ENCODE data around the gene ABI1.

Gene ABI1

DNA sequence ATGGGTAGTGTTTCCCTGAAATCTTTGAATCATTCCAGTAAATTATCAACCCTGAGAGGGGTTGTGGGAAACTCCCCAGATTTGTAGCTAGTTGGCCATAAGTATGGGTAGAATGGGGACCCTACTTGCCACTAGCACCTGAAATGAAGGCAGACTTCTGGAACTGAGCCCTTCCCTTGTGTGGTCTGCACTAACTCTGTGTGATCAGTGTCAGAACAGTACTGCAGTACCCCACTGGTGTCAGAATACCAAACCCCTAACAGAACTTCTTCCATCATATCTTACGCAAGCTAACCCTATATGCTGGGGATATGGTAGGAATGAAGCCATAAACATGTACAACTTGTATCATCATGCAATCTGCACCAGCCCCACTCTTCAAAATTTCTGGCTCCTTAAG lies 50.8 kb downstream of the ABI1 start:
- H3K4me2 ChIP-seq (ENCODE audit: low read depth, low read length), result no peak overlapping the region

DNA sequence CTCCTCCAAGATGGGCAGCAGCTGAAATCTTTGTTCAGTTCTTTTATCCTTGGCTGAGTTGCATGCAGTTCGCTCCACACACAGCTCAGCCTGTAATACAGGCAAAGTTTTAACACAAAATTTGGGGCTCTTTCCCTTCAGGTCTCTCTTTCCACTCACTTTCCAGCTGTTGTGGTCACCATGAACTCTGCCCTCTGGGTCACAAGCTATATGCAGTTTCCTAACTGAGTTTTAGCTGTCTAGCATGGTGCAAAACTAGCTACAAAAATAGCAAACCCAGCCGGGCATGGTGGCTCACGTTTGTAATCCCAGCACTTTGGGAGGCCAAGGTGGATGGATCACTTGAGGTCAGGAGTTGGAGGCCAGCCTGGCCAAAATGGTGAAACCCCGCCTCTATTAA lies 53.2 kb downstream of the ABI1 start:
- Histone ChIP-seq H3K4me2 (ENCODE audit: low read depth, low read length) (no peak overlapping the region), H2AFZ (ENCODE audit: low read length) (no peak overlapping the region), H3K79me2 (ENCODE audit: low read length) (peaks cover 99% of the 10 kb centered on the region), H3K9me2 (replicated peaks; ENCODE audit: insufficient read depth, low read length) (no peaks in the 10 kb centered on the region), H3F3A (ENCODE audit: insufficient read depth, low read length) (no peaks in the 10 kb centered on the region), H3K9ac (ENCODE audit: low read length) (no peak overlapping the region), H3K4me1 (ENCODE audit: low read length) (peaks cover 36% of the 10 kb centered on the region), H3K27me3 (replicated peaks; ENCODE audit: insufficient read depth, low read length) (no peaks in the 10 kb centered on the region), H3K4me3 (ENCODE audit: low read length) (no peak overlapping the region), H3K36me3 (replicated peaks; ENCODE audit: insufficient read depth, low read length) (no peaks in the 10 kb centered on the region), H4K20me1 (ENCODE audit: insufficient read depth, low read length) (no peaks in the 10 kb centered on the region), H3K9me3 (replicated peaks; ENCODE audit: insufficient read depth, low read length) (no peaks in the 10 kb centered on the region), H3K27ac (ENCODE audit: low read length) (no peak overlapping the region)
- DNase-seq, result no peak
- TF ChIP-seq, protein P1, sequence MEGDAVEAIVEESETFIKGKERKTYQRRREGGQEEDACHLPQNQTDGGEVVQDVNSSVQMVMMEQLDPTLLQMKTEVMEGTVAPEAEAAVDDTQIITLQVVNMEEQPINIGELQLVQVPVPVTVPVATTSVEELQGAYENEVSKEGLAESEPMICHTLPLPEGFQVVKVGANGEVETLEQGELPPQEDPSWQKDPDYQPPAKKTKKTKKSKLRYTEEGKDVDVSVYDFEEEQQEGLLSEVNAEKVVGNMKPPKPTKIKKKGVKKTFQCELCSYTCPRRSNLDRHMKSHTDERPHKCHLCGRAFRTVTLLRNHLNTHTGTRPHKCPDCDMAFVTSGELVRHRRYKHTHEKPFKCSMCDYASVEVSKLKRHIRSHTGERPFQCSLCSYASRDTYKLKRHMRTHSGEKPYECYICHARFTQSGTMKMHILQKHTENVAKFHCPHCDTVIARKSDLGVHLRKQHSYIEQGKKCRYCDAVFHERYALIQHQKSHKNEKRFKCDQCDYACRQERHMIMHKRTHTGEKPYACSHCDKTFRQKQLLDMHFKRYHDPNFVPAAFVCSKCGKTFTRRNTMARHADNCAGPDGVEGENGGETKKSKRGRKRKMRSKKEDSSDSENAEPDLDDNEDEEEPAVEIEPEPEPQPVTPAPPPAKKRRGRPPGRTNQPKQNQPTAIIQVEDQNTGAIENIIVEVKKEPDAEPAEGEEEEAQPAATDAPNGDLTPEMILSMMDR (IDR thresholded peaks at IDR 0.05; ENCODE audit: low read length), result no peak
- TF ChIP-seq EZH2 (optimal IDR thresholded peaks at IDR 0.05; ENCODE audit: low read depth, low read length) (no peak), EZH2phosphoT487 (IDR thresholded peaks at IDR 0.05; ENCODE audit: low read length) (no peak)

More for the DNA sequence above, 50.8 kb downstream of the ABI1 start:
- H3K4me1 ChIP-seq (ENCODE audit: low read length), result peaks cover 18% of the 10 kb centered on the region
- H3K79me2 ChIP-seq (ENCODE audit: low read length), result peaks cover 99% of the 10 kb centered on the region
- no peak overlapping the region for H3K27ac ChIP-seq (ENCODE audit: low read length)
- TF ChIP-seq EZH2phosphoT487 (IDR thresholded peaks at IDR 0.05; ENCODE audit: low read length), result no peak
- no peak for TF ChIP-seq EZH2 (optimal IDR thresholded peaks at IDR 0.05; ENCODE audit: low read depth, low read length)
- TF ChIP-seq, protein P1 (IDR thresholded peaks at IDR 0.05; ENCODE audit: low read length), result no peak
- no peaks in the 10 kb centered on the region for H3F3A ChIP-seq (ENCODE audit: insufficient read depth, low read length)
- no peak for DNase-seq
- H2AFZ ChIP-seq (ENCODE audit: low read length), result no peak overlapping the region
- no peaks in the 10 kb centered on the region for H4K20me1 ChIP-seq (ENCODE audit: insufficient read depth, low read length)
- H3K9me2 ChIP-seq (replicated peaks; ENCODE audit: insufficient read depth, low read length), result no peaks in the 10 kb centered on the region
- H3K36me3 ChIP-seq (replicated peaks; ENCODE audit: insufficient read depth, low read length), result no peaks in the 10 kb centered on the region
- H3K9ac ChIP-seq (ENCODE audit: low read length), result no peak overlapping the region
- H3K9me3 ChIP-seq (replicated peaks; ENCODE audit: insufficient read depth, low read length), result no peaks in the 10 kb centered on the region
- no peaks in the 10 kb centered on the region for H3K27me3 ChIP-seq (replicated peaks; ENCODE audit: insufficient read depth, low read length)
- no peak overlapping the region for H3K4me3 ChIP-seq (ENCODE audit: low read length)

DNA sequence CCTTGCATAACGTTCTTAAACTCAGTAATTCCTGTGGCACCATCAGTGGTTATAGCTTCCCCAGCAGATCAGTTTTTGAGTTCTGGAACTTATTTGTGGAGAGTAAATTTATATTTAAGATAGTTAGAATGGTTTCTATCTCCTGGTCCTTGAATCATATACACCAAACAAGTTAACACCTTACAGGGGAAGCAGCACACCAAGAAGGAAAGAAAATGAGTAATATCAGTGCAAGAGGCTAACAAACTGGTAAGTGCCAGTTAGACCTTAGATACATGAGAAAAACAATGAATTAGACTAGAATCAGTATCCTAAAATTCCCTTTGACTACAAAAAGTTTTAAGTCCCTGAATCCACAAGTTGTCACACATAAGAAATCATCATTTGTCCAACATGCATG lies 54.2 kb downstream of the ABI1 start:
- no peak for DNase-seq
- H3K4me2 ChIP-seq (ENCODE audit: low read depth, low read length), result no peak overlapping the region
- peaks cover 46% of the 10 kb centered on the region for H3K4me1 ChIP-seq (ENCODE audit: low read length)
- H3F3A ChIP-seq (ENCODE audit: insufficient read depth, low read length), result no peaks in the 10 kb centered on the region
- TF ChIP-seq EZH2phosphoT487 (IDR thresholded peaks at IDR 0.05; ENCODE audit: low read length) (no peak), EZH2 (optimal IDR thresholded peaks at IDR 0.05; ENCODE audit: low read depth, low read length) (no peak)
- TF ChIP-seq, protein P1 (IDR thresholded peaks at IDR 0.05; ENCODE audit: low read length), result no peak
- H3K4me3 ChIP-seq (ENCODE audit: low read length), result no peak overlapping the region
- H3K9me2 ChIP-seq (replicated peaks; ENCODE audit: insufficient read depth, low read length), result no peaks in the 10 kb centered on the region
- H3K9me3 ChIP-seq (replicated peaks; ENCODE audit: insufficient read depth, low read length), result no peaks in the 10 kb centered on the region
- H4K20me1 ChIP-seq (ENCODE audit: insufficient read depth, low read length), result no peaks in the 10 kb centered on the region
- peaks cover 99% of the 10 kb centered on the region for H3K79me2 ChIP-seq (ENCODE audit: low read length)
- no peak overlapping the region for H3K27ac ChIP-seq (ENCODE audit: low read length)
- H3K36me3 ChIP-seq (replicated peaks; ENCODE audit: insufficient read depth, low read length), result no peaks in the 10 kb centered on the region
- no peak overlapping the region for H2AFZ ChIP-seq (ENCODE audit: low read length)
- H3K9ac ChIP-seq (ENCODE audit: low read length), result no peak overlapping the region
- H3K27me3 ChIP-seq (replicated peaks; ENCODE audit: insufficient read depth, low read length), result no peaks in the 10 kb centered on the region
